Transverse colon (tissue), 4 donors: Measurements from ENCODE around the gene POLR2F.
"Not testable (repeated sequence)": the region's sequence is repeated elsewhere in the genome, so short reads cannot be mapped to it uniquely, and the experiment has no call there.

Experiments used
- POLR2A ChIP-seq: fragments of 450-650 bp; IDR thresholded peaks from one replicate; pipeline ENCODE4 v1.6.1; 2016; ENCODE audit warnings: antibody characterized with exemption, mild to moderate bottlenecking, moderate library complexity
- POLR2AphosphoS5 ChIP-seq, 3 donors: sonication (generic); formaldehyde crosslinking; IDR thresholded peaks; one replicate each; pipeline ENCODE4 v1.6.1; 2016; ENCODE audit warnings: antibody characterized with exemption in 3 of 3
- TF ChIP-seq, protein P1 (sequence below), 5 experiments: fragments of 200-600 bp in 3 of 5; fragments of 450-650 bp in 2 of 5; sonication (generic) in 3 of 5; IDR thresholded peaks; 1 replicate in 2 of 5; 2 replicates in 3 of 5; pipeline ENCODE4 v1.5.1; 2016 to 2017; ENCODE audit warnings: antibody characterized with exemption in 5 of 5, inconsistent platforms in 3 of 5, mild to moderate bottlenecking in 2 of 5, moderate library complexity in 1 of 5

DNA sequence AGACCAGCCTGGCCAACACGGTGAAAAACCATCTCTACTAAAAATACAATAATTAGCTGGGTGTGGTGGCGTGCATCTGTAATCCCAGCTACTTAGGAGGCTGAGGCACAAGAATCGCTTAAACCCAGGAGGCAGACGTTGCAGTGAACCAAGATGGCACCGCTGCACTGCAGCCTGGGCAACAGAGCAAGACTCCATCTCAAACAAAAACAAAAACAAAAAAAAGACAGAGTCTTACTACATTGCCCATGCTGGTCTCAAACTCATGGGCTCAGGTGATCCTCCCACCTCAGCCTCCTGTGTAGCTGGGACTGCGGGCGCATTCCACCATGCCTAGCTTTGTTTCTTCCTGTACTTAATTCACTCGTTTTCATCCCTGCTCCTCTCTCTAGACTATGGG, 22.5 kb downstream of the POLR2F start:
- TF ChIP-seq POLR2A; POLR2AphosphoS5 (IDR thresholded peaks at IDR 0.05): not testable (repeated sequence)
- TF ChIP-seq, protein P1, sequence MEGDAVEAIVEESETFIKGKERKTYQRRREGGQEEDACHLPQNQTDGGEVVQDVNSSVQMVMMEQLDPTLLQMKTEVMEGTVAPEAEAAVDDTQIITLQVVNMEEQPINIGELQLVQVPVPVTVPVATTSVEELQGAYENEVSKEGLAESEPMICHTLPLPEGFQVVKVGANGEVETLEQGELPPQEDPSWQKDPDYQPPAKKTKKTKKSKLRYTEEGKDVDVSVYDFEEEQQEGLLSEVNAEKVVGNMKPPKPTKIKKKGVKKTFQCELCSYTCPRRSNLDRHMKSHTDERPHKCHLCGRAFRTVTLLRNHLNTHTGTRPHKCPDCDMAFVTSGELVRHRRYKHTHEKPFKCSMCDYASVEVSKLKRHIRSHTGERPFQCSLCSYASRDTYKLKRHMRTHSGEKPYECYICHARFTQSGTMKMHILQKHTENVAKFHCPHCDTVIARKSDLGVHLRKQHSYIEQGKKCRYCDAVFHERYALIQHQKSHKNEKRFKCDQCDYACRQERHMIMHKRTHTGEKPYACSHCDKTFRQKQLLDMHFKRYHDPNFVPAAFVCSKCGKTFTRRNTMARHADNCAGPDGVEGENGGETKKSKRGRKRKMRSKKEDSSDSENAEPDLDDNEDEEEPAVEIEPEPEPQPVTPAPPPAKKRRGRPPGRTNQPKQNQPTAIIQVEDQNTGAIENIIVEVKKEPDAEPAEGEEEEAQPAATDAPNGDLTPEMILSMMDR (IDR thresholded peaks at IDR 0.05), result not testable (repeated sequence)
